Measurements from ENCODE around the gene FAM149B1.
A peak's percentile ranks its signal among the peaks of the same experiment; 100 is the strongest.

The FAM149B1 gene

GRCh38 chr10:73263693-73264347, 95.9 kb downstream of the FAM149B1 start:
- TF ChIP-seq ZNF70 (CRISPR knock-in tag; IDR thresholded peaks at IDR 0.05) (no peak), ZFP30 (CRISPR knock-in tag; IDR thresholded peaks at IDR 0.05) (no peak), PPARA (CRISPR knock-in tag; IDR thresholded peaks at IDR 0.05; ENCODE audit: borderline replicate concordance) (no peak), ISL1 (CRISPR knock-in tag; IDR thresholded peaks at IDR 0.05) (no peak), ZNF8 (CRISPR knock-in tag; IDR thresholded peaks at IDR 0.05) (no peak)
- peak; percentile 52; the same call in 2 of the 3 replicates for ATAC-seq

GRCh38 chr10:73264423-73264822, 96.5 kb downstream of the FAM149B1 start:
- no peak for ATAC-seq
- TF ChIP-seq ESRRG (CRISPR knock-in tag; IDR thresholded peaks at IDR 0.05) (no peak), ISL1 (CRISPR knock-in tag; IDR thresholded peaks at IDR 0.05) (no peak), ARNTL (CRISPR knock-in tag; IDR thresholded peaks at IDR 0.05; ENCODE audit: borderline replicate concordance, low read depth) (no peak), PATZ1 (CRISPR knock-in tag; IDR thresholded peaks at IDR 0.05; ENCODE audit: borderline replicate concordance) (no peak), CSDC2 (CRISPR knock-in tag; IDR thresholded peaks at IDR 0.05) (no peak), TCF4 (CRISPR knock-in tag; IDR thresholded peaks at IDR 0.05; ENCODE audit: borderline replicate concordance) (no peak), GLIS3 (CRISPR knock-in tag; IDR thresholded peaks at IDR 0.05) (no peak), TOX (CRISPR knock-in tag; IDR thresholded peaks at IDR 0.05; ENCODE audit: borderline replicate concordance) (no peak), ZC3H10 (CRISPR knock-in tag; IDR thresholded peaks at IDR 0.05) (no peak), ZNF565 (CRISPR knock-in tag; conservative IDR thresholded peaks at IDR 0.05; ENCODE audit: low read depth) (no peak), TSHZ2 (CRISPR knock-in tag; IDR thresholded peaks at IDR 0.05) (no peak), ZNF70 (CRISPR knock-in tag; IDR thresholded peaks at IDR 0.05) (no peak), BACH2 (CRISPR knock-in tag; IDR thresholded peaks at IDR 0.05; ENCODE audit: borderline replicate concordance) (no peak), OSR1 (CRISPR knock-in tag; IDR thresholded peaks at IDR 0.05) (no peak)
- TF ChIP-seq, protein P1, sequence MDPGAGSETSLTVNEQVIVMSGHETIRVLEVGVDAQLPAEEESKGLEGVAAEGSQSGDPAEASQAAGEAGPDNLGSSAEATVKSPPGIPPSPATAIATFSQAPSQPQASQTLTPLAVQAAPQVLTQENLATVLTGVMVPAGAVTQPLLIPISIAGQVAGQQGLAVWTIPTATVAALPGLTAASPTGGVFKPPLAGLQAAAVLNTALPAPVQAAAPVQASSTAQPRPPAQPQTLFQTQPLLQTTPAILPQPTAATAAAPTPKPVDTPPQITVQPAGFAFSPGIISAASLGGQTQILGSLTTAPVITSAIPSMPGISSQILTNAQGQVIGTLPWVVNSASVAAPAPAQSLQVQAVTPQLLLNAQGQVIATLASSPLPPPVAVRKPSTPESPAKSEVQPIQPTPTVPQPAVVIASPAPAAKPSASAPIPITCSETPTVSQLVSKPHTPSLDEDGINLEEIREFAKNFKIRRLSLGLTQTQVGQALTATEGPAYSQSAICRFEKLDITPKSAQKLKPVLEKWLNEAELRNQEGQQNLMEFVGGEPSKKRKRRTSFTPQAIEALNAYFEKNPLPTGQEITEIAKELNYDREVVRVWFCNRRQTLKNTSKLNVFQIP (CRISPR knock-in tag; IDR thresholded peaks at IDR 0.05; ENCODE audit: borderline replicate concordance, low read depth) = no peak

DNA sequence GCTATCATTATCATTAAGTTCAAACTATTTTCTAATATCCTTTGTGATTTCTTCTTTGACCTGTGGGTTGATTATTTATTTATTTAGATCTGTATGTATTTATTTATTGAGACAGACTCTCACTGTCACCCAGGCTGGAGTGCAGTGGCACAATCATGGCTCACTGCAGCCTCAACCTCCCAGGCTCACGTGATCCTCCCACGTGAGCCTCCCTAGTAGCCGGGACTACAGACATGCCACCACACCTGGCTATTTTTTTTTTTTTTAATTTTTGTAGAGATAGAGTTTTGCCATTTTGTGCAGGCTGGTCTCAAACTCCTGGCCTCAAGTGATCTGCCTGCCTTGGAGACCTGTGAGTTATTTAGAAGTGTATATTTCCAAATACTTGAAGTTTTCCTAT, 113.2 kb downstream of the FAM149B1 start:
- no peak for ATAC-seq
- TF ChIP-seq OSR1 (CRISPR knock-in tag; IDR thresholded peaks at IDR 0.05) = no peak
- no peak for TF ChIP-seq ZNF8 (CRISPR knock-in tag; IDR thresholded peaks at IDR 0.05)
- no peak for TF ChIP-seq PPARA (CRISPR knock-in tag; IDR thresholded peaks at IDR 0.05; ENCODE audit: borderline replicate concordance)
- no peak for TF ChIP-seq GLIS3 (CRISPR knock-in tag; IDR thresholded peaks at IDR 0.05)
- no peak for TF ChIP-seq ZC3H10 (CRISPR knock-in tag; IDR thresholded peaks at IDR 0.05)
- TF ChIP-seq ARNTL (CRISPR knock-in tag; IDR thresholded peaks at IDR 0.05; ENCODE audit: borderline replicate concordance, low read depth) = no peak
- no peak for TF ChIP-seq ZFP30 (CRISPR knock-in tag; IDR thresholded peaks at IDR 0.05)
- no peak for TF ChIP-seq SNAI2 (CRISPR knock-in tag; IDR thresholded peaks at IDR 0.05)
- TF ChIP-seq, protein P1 (CRISPR knock-in tag; IDR thresholded peaks at IDR 0.05; ENCODE audit: borderline replicate concordance, low read depth) = no peak
- TF ChIP-seq RARB (CRISPR knock-in tag; IDR thresholded peaks at IDR 0.05) = no peak
- TF ChIP-seq CSDC2 (CRISPR knock-in tag; IDR thresholded peaks at IDR 0.05) = no peak
- no peak for TF ChIP-seq ZNF565 (CRISPR knock-in tag; conservative IDR thresholded peaks at IDR 0.05; ENCODE audit: low read depth)
- TF ChIP-seq ISL1 (CRISPR knock-in tag; IDR thresholded peaks at IDR 0.05) = no peak
- no peak for TF ChIP-seq CSRNP3 (CRISPR knock-in tag; IDR thresholded peaks at IDR 0.05)
- TF ChIP-seq CREB5 (CRISPR knock-in tag; IDR thresholded peaks at IDR 0.05; ENCODE audit: low read depth) = no peak

Measured in SK-N-SH treated with all-trans-retinoic acid at 6 μM for 48 hours (cell line).